Glutamatergic neuron (in vitro differentiated cells): Measurements from ENCODE around the gene MAMDC4. TPM values are rescaled to one million over a fixed set of nuclear protein-coding genes. Genes with fewer than 3 reads are reported as not detected.

ENCODE experiments used
- DNase-seq: peaks from one replicate; pipeline ENCODE4 v3.0.0; 2022
- H3K27ac Mint-ChIP-seq: one replicate; pipeline ENCODE4 v1.8.0; 2020; ENCODE audit warnings: mild to moderate bottlenecking, mixed read lengths, inconsistent platforms; ENCODE audit not compliant: unreplicated experiment
- H3K27me3 Mint-ChIP-seq: one replicate; pipeline ENCODE4 v1.8.0; 2020; ENCODE audit warnings: mild to moderate bottlenecking, moderate library complexity, mixed read lengths, inconsistent platforms; ENCODE audit not compliant: unreplicated experiment
- H3K36me3 Mint-ChIP-seq: one replicate; pipeline ENCODE4 v1.8.0; 2020; ENCODE audit warnings: mild to moderate bottlenecking, mixed read lengths, inconsistent platforms; ENCODE audit not compliant: unreplicated experiment
- H3K4me1 Mint-ChIP-seq: one replicate; pipeline ENCODE4 v1.8.0; 2020; ENCODE audit warnings: mild to moderate bottlenecking, low read depth, mixed read lengths, inconsistent platforms; ENCODE audit not compliant: unreplicated experiment
- H3K4me3 Mint-ChIP-seq: one replicate; pipeline ENCODE4 v1.8.0; 2020; ENCODE audit warnings: mild to moderate bottlenecking, mixed read lengths, inconsistent platforms; ENCODE audit not compliant: unreplicated experiment
- H3K9me3 Mint-ChIP-seq: one replicate; pipeline ENCODE4 v1.8.0; 2020; ENCODE audit warnings: mild to moderate bottlenecking, moderate library complexity, mixed read lengths, inconsistent platforms; ENCODE audit not compliant: unreplicated experiment
- CTCF ChIP-seq: fragments of 200-600 bp; sonication (generic); IDR thresholded peaks from one replicate; pipeline ENCODE4 v1.5.0; 2021; ENCODE audit not compliant: partially characterized antibody, unreplicated experiment
- total RNA-seq: library from RNA; stranded (reverse); fragmentation: NEBNext Ultra II Directional; extraction: Animal tissue kit (Norgen Biotek cat#: 25700); gene quantifications from one replicate; pipeline ENCODE4 v1.2.1, GENCODE V29; 2021; ENCODE audit not compliant: unreplicated experiment

Gene MAMDC4
- total RNA-seq, 1 donor from 2014 or later = 17.6 TPM

GRCh38 chr9:136828474-136829140 lies 23.5 kb upstream of the MAMDC4 start:
- no peak overlapping the region for H3K27ac Mint-ChIP-seq
- H3K27me3 Mint-ChIP-seq = peaks cover 11% of the 10 kb centered on the region
- no peaks in the 10 kb centered on the region for H3K36me3 Mint-ChIP-seq
- H3K4me1 Mint-ChIP-seq = peaks cover 4% of the 10 kb centered on the region
- TF ChIP-seq CTCF = no peak
- H3K4me3 Mint-ChIP-seq = no peak overlapping the region
- DNase-seq = no peak
- H3K9me3 Mint-ChIP-seq = peaks cover 8% of the 10 kb centered on the region

- DNase-seq = no peak
- H3K27me3 Mint-ChIP-seq = peaks cover 17% of the 10 kb centered on the region
- H3K4me3 Mint-ChIP-seq = no peak overlapping the region
- peaks cover 12% of the 10 kb centered on the region for H3K9me3 Mint-ChIP-seq
- TF ChIP-seq CTCF = no peak
- no peak overlapping the region for H3K27ac Mint-ChIP-seq
- H3K4me1 Mint-ChIP-seq = peaks cover 5% of the 10 kb centered on the region
- no peaks in the 10 kb centered on the region for H3K36me3 Mint-ChIP-seq
Observed at GRCh38 chr9:136829412-136829811, 22.7 kb upstream of the MAMDC4 start.

- Mint-ChIP-seq H3K27me3 (peaks cover 17% of the 10 kb centered on the region), H3K4me3 (no peak overlapping the region), H3K4me1 (peaks cover 5% of the 10 kb centered on the region), H3K27ac (no peak overlapping the region), H3K36me3 (no peaks in the 10 kb centered on the region), H3K9me3 (peaks cover 9% of the 10 kb centered on the region)
- DNase-seq = no peak
- TF ChIP-seq CTCF = no peak
Observed at GRCh38 chr9:136829981-136830885, 21.9 kb upstream of the MAMDC4 start.

GRCh38 chr9:136831002-136831719 lies 21.0 kb upstream of the MAMDC4 start:
- Mint-ChIP-seq H3K27me3 (peaks cover 15% of the 10 kb centered on the region), H3K9me3 (peaks cover 9% of the 10 kb centered on the region)

More at GRCh38 chr9:136831002-136831719, 21.0 kb upstream of the MAMDC4 start:
- TF ChIP-seq CTCF = no peak
- Mint-ChIP-seq H3K4me1 (peaks cover 5% of the 10 kb centered on the region), H3K4me3 (no peak overlapping the region), H3K27ac (no peak overlapping the region), H3K36me3 (no peaks in the 10 kb centered on the region)
- peak; percentile 11 for DNase-seq
